HG03095 (cell line): ENCODE data around the gene GDAP1L1.

Experiments
- ATAC-seq: cut with Tn5 transposase; IDR thresholded peaks from one replicate; pipeline ENCODE4 v1.9.1; 2021; ENCODE audit warnings: moderate library complexity; ENCODE audit not compliant: unreplicated experiment

The GDAP1L1 gene

DNA sequence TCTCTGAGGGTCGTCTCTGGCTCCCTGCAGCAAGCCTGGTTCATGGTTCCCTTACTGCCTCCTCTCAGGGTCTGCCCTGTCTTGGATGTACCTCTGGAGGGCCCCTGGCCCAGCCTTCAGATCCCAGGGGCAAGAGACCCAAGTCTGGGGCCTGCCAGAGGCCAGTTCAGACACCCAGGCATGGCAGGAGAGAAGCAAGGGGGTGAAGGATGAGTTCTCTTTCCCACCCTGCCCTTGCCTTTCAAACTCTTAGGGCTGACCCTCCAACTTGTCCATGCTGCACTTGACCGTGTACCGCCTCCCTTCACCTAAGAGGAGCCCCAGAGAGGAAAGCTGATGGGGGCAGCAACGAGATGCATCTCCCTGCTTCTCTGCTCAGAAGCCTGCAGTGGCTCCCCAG, 4.2 kb downstream of the GDAP1L1 start:
- no peak for ATAC-seq

GRCh38 chr20:44253528-44253927, 6.4 kb downstream of the GDAP1L1 start:
- ATAC-seq = no peak

DNA sequence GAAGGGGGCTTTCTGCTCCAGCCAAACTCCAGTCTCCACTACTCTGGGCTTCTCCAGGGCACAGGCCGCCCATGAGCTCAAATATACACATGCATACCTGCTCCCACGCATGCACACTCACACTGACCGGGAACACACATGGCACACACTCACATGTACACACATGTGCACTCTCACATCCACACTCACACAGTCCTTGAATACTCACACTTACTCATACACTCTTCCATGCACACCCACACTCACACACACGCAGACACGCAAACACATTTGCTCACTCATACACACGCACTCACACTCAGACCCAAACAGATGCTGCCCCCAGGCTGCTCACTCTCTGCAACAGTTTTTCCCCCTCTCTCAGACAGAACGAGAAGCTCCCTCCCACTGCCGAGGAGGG, 7.0 kb downstream of the GDAP1L1 start:
- no peak for ATAC-seq

GRCh38 chr20:44255942-44256341, 8.8 kb downstream of the GDAP1L1 start:
- ATAC-seq = no peak

- no peak for ATAC-seq
Observed at GRCh38 chr20:44256961-44257360, 9.9 kb downstream of the GDAP1L1 start.

DNA sequence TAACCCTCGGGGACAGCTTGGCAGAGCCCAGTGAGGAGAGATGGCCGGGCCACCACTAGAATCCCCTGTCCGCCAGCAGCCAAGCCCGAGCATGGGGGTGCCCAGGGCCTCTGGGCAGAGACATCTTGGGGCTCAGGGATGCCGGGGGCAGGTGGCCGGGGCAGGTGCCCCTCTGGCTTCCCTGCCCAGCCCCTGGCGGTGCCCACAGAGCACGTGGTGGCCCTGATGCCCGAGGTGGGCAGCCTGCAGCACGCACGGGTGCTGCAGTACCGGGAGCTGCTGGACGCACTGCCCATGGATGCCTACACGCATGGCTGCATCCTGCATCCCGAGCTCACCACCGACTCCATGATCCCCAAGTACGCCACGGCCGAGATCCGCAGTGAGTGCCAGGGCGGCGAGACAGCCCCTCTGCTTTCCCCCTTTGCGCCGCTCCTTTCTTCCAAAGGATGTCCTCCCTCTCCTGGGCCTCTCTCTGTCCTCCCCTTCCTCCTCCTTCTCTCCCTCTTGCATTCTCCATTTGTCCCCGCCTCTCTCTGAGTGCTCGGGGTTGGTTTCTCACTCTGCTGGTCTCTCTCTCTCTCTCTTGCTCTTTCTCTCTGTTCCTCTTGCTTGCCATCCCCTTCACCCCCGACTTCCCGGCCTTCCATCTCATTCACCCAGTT, 11.2 kb downstream of the GDAP1L1 start:
- no peak for ATAC-seq

DNA sequence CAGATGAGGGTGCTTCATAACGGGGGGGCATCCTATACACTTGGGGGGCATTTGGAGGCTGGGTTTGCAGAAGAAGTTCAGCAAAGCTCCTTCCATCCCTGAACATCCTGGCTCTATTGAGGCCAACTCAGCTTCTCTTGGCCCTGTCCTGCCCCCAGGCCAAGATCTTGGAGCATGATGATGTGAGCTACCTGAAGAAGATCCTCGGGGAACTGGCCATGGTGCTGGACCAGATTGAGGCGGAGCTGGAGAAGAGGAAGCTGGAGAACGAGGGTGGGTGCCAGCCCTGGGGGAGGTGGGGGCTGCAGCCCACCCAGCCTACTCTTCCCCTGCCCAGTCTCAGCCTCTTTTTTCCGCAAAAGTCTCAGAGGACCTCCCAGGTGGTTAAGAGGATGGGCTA, 17.2 kb downstream of the GDAP1L1 start:
- no peak for ATAC-seq

DNA sequence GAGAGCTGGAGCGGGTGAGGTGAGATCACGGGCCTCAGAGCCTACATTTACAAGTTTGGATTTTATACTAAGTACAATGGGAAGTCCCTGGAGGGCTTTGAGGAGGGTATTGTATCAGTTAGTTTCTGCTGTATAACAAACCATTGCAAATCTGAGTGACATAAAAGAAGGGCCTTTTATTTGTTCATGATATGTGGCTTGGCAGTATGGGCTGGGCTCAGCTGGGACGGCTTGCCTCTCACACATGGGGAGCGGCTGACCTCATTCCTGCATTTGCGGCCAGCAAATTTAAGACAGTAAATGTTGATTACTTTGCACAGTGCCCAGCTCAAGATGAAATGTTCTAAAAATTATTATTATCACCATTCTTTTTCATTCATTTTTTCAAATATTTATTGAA, 21.7 kb downstream of the GDAP1L1 start:
- ATAC-seq = no peak

- no peak for ATAC-seq
Observed at GRCh38 chr20:44271915-44272663, 25.0 kb downstream of the GDAP1L1 start.

DNA sequence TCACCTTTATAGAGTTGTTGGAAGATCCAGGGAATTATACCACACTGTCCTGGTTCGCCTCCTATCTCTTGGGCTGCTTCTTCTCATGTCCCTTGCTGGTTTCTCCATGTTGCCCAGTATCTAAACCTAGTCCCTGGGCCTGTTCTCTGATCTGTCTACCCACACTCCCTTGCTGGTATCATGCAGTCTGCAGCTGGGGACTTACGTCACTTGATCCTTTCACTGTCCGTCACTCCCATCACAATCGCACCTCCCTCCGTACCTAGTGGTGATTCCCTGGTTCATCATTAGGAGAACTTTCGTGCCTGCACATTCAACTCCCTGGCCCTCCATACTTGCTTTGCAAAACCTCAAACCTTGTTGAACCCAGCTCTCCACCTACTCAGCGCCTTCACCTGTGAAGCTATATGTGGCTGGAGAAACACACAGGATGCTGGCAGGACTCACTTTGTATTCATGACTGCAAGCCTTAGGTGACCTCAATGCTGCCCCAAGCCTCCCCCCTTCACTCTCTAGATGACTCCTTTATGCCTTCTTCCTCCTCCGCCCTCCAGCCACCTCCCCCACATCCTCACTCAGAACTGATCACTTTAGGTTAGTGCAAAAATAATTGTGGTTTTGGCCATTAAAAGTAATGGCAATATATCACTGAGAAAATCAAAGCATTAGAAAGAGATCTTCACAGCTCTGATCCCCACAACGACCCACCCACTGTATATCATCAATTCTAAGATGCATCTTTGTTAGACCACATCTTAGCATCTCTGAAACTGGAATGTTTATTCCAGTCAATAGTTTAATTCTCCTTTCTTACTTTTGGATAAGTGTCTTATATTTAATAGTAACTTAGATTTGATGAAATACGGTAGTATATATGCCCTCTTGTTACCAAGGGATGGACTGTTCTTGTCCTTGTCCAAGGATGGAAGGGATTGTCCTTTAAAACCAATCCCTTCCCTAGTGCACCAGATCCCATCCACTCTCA, 26.4 kb downstream of the GDAP1L1 start:
- ATAC-seq = no peak

DNA sequence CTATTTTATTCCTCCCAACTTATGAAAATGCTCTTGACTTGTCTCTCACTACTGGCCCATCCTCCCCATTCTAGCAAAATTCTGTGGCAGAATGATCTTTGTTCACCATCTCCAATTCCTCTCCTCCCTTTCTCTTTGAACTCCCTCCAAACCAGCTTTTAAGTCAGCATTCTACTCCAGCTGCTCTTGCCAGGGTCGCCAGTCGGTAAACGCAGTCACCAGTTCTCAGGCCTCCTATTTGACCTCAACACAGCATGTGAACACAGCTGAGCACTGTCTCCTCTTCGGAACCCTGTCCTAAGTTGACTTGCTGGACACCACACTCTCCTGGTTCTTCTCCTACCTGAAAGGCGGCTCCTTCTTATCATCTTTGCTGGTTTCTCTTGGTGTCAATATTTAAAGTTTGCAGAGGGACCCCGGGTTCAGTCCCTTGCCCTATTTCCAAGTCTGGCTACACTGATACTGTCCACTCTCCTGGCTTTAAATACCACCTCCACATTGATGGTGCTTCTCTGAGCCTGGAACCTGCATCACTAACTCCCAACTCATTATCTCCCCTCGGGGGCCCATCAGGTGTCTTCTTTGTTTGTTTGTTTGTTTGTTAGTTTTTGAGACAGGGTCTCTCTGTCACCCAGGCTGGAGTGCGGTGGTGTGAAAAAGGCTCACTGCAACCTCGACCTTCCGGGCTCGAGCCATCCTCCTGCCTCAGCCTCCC, 27.4 kb downstream of the GDAP1L1 start:
- ATAC-seq = no peak

DNA sequence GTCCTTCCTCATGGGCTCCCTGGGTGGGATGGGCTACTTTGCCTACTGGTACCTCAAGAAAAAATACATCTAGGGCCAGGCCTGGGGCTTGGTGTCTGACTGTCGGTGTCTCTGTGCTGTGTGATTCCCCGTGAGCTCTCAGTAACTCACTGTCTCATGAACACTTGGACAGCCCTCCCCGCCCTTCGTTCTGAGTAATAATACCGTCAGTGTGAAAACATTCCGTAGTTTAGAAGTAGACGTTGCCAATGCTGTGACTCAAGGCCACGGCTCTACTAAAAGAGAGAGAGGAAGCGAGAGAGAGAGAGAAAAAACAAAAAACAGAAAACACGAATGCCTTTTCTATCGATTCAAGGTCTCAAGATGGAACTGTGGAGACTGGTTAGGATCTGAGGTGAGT, 32.1 kb downstream of the GDAP1L1 start:
- no peak for ATAC-seq

DNA sequence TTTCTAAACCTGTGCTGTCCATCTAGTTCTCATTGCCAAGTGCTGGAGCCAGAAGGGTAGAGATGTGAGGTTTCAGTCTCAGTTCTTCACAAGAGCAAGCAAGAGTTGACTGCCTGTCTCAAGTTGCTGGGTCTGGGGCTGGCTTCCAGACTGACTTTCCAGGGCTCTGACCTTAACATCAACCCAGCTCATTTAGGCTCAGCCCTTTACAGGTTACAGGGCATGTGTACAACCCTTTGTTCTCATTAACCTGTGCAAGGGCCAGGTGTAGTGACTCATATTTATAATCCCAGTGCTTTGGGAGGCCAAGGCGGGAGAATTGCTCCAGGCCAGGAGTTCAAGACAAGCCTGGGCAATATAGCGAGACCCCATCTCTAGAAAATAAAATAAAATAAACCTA, 33.3 kb downstream of the GDAP1L1 start:
- no peak for ATAC-seq

DNA sequence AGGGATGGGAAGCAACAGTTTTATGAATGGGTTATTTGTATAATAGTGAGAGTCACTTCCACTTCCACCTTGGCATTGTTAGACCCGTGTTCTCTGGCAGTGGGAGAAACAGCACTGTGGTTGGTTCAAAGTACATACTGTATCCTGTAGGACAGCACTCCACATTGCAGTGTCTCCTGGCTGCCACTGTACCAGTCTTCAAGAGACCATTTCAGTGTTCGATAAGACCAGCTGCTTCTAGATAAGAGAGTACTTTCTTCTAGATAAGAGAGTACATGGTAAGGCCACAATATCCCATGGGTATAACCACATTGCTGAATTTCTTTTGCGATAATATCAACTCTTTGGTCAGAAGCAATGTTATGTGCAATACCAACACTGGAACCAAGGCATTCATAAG, 35.1 kb downstream of the GDAP1L1 start:
- no peak for ATAC-seq

DNA sequence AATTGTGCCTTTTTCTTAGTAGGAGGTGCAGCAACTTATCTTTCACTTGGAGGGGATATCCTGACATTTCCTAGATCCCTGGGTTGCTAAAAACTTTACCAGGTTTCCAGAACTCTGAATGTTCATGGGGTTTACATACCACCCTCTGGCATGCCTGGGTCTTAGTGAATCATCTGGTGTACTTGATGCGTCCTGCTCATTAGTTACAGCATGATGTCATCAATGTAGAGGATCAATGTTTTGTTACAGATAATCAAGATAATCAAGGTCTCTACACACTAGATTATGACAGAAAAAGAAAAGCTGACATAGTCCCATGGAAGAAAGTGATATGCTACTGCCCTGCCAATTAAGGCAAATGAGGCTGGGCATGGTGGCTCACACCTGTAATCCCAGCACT, 36.9 kb downstream of the GDAP1L1 start:
- ATAC-seq = no peak

DNA sequence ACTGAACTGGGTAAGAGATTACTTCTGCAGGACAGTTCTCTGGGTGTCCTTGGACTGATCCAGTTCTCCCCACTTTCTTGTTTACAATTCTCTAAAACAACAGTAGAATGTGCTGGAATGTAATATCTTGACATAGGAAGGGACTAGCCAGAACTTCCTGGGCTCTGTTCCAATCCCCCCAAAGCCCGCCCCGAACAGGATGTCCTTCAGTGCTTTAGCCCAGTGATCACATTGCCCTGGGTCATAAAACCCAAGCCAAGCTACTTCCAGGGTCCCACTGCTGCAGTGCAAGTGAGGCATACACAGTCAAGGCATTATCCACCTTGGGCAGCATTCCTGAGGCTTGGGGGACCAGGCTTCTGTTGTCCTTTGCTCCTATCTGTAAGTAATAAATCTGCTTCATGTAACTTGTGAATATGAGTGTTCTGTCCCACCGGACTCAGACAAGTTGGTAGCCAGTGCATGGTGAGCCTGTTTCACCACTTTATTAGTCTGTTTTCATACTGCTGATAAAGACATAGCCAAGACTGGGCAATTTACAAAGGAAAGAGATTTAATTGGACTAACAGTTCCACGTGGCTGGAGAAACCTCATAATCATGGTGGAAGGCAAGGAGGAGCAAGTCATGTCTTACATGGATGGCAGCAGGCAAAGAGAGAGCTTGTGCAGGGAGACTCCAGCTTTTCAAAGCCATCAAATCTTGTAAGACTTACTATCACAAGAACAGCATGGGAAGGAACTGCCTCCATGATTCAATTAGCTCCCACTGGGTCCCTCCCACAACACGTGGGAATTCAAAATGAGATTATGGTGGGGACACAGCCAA, 40.4 kb downstream of the GDAP1L1 start:
- ATAC-seq = no peak

GRCh38 chr20:44288252-44288651, 41.1 kb downstream of the GDAP1L1 start:
- no peak for ATAC-seq

DNA sequence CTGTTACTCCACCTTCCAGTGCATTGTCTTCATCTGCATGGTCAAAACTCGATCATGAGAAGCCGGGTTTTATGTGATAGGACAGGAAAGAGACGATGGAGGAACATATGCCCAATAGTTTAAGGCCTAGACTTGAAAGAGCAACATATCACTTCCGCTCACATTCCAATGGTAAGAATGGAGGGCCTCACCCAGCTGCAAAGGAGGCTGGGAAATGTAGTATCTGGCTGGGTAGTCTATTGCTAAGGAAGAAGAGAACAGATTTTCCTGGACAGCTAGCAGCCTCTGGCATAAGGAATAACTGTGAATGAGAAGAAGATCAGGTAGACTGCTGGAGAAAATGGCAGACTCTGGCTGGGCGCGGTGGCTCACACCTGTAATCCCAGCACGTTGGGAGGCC, 44.6 kb downstream of the GDAP1L1 start:
- no peak for ATAC-seq

- no peak for ATAC-seq
Observed at GRCh38 chr20:44296011-44296410, 48.9 kb downstream of the GDAP1L1 start.

DNA sequence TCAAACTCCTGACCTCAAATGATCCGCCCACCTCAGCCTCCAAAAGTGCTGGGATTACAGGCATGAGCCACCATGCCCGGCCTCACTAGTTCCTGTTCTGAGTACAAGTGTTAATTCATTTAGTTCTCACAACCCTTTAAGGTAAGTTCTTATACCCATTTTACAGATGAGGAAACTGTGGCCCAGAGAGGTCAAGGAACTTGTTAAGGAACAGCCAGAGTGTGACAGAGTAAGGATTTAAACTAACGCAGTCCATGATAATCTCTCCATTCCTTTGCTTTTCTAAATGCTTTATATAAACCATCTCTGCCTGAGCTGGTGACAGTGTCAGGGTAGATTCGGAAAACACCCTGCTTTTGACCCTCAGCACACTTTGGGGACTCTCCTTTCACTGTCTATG, 50.6 kb downstream of the GDAP1L1 start:
- no peak for ATAC-seq
